Measurements from ENCODE around the gene AUTS2. TPM values are rescaled to one million over a fixed set of nuclear protein-coding genes. Genes with fewer than 3 reads are reported as not detected.

AUTS2 gene
- total RNA-seq, 6 experiments from 2014 or later, result 10.4 to 32.0 (median 19.3) TPM

DNA sequence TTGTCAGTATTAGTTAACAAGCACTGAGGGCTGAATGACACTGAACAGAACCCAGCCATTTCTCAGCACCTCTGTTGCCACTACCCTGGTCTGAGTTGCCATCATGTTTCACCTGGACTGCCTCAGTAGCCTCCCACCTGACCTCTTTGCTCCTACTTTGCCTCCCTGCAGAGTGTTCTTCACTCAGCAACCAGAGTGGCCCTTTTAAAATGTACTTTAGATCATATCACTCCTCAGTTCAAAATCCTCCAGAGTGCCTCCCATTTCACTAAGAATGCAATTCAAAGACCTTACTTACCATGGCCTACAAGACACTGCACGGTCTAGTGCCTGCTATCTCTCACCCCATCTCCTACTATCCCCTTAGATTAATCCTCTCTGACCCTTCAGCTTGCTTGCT, 214.5 kb downstream of the AUTS2 start:
- ATAC-seq, result no peak
- Histone ChIP-seq H3K36me3 (no peaks in the 10 kb centered on the region), H3K4me3 (no peak overlapping the region), H3K27ac (no peak overlapping the region), H3K4me1 (no peaks in the 10 kb centered on the region), H3K27me3 (no peaks in the 10 kb centered on the region), H3K9me3 (no peaks in the 10 kb centered on the region)
- TF ChIP-seq, protein P1, sequence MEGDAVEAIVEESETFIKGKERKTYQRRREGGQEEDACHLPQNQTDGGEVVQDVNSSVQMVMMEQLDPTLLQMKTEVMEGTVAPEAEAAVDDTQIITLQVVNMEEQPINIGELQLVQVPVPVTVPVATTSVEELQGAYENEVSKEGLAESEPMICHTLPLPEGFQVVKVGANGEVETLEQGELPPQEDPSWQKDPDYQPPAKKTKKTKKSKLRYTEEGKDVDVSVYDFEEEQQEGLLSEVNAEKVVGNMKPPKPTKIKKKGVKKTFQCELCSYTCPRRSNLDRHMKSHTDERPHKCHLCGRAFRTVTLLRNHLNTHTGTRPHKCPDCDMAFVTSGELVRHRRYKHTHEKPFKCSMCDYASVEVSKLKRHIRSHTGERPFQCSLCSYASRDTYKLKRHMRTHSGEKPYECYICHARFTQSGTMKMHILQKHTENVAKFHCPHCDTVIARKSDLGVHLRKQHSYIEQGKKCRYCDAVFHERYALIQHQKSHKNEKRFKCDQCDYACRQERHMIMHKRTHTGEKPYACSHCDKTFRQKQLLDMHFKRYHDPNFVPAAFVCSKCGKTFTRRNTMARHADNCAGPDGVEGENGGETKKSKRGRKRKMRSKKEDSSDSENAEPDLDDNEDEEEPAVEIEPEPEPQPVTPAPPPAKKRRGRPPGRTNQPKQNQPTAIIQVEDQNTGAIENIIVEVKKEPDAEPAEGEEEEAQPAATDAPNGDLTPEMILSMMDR (IDR thresholded peaks at IDR 0.05), result no peak
- DNase-seq, result no peak
- intact Hi-C loops (cut with DNase I), result no loop called here
- 71% methylated on average over 1 of the region's 1 CpG for WGBS (ENCODE audit: insufficient coverage, low coverage, low lambda C conversion rate, missing lambda C conversion rate)

DNA sequence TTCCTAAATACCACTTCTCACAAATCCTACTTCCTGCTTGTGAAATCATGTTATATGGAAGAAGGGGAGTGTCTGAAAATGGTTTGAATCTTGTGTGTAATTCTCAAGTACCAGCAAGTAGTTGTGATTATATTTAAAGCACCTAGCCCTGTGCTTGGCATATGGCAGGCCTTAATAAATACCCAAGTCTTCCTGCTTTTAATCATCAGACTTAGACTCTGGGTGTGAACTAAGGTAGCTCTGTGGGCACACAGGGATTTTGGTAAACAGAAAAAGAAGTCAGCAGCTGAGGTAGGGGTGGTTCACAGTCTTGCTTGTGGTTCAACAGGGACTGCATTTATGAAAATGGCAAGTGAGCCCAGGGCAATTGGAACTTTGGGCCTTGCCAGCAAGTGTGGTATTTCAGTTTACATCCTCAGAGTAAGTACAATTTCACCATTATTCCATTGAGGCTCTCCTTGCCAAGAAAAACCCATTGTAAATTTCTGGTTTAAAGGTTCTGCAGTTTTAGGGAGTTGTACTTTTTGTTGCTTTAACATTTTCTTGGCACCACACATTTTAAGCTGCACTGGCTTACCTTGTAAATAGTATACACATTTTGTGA, 215.5 kb downstream of the AUTS2 start:
- intact Hi-C loops (cut with DNase I), result no loop called here
- TF ChIP-seq, protein P1 (IDR thresholded peaks at IDR 0.05), result no peak
- no peak for TF ChIP-seq POLR2A (IDR thresholded peaks at IDR 0.05)
- Histone ChIP-seq H3K27me3 (no peaks in the 10 kb centered on the region), H3K9me3 (no peaks in the 10 kb centered on the region), H3K4me3 (no peak overlapping the region), H3K36me3 (no peaks in the 10 kb centered on the region), H3K27ac (no peak overlapping the region), H3K4me1 (no peaks in the 10 kb centered on the region)
- ATAC-seq (no peak), DNase-seq (no peak)

DNA sequence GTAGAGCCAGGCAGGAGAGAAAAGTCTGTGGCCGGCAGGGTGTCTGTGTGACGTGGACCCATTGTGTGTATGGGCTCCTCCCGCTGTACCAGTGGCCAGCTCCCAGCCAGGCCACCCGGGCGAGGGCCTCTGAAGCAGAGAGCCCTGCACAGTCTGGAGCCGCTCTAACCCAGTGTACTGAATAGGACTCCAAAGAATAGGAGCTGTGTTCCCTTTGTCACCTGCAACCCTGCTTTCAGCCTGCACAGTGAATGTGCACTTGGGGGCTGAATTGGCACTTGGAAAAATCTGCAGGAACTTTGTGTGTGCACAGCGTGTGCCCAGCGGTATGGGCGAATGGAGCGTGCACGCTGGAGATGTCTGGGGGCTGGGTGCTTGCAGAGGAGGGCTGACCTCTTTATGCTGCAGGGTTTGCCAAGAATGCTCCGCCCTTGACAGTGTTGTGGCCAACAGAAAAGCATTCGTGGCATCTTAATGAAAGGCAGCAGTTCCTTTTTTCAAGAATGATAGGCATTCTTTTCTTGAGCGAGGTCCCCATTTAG, 216.2 kb downstream of the AUTS2 start:
- intact Hi-C loops (cut with DNase I), result no loop called here
- Histone ChIP-seq H3K27me3 (no peaks in the 10 kb centered on the region), H3K4me3 (no peak overlapping the region), H3K4me1 (no peaks in the 10 kb centered on the region), H3K36me3 (no peaks in the 10 kb centered on the region), H3K9me3 (no peaks in the 10 kb centered on the region), H3K27ac (no peak overlapping the region)
- ATAC-seq (peak in 1 of 4 donors; percentile 25), DNase-seq (no peak)
- TF ChIP-seq, protein P1 (IDR thresholded peaks at IDR 0.05), result no peak
- TF ChIP-seq POLR2A (IDR thresholded peaks at IDR 0.05), result no peak
- 44% methylated on average over 3 of the region's 14 CpGs for WGBS (ENCODE audit: insufficient coverage, low coverage, low lambda C conversion rate, missing lambda C conversion rate)

DNA sequence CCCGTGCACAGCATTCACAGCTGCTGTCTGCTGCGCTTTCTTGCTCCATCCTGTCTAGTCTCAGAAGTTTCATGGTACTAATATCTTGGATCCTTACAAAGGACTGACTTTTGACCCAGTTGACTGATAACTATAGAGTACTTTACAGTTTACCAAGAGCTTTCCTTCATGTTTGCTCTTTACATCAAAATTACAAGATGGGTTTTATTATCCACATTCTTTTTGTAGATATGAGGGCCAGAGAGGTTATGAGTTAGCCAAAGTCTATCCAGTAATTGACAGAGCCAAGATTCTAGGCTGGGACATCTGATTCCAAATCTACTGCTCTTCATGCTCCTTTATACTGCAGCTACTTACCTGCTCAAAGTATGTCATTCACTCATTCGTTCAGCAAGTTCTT, 218.2 kb downstream of the AUTS2 start:
- Histone ChIP-seq H3K27ac (no peak overlapping the region), H3K9me3 (no peaks in the 10 kb centered on the region), H3K36me3 (no peaks in the 10 kb centered on the region), H3K4me3 (no peak overlapping the region), H3K4me1 (no peaks in the 10 kb centered on the region), H3K27me3 (no peaks in the 10 kb centered on the region)
- no peak for ATAC-seq
- no peak for DNase-seq
- TF ChIP-seq POLR2A (IDR thresholded peaks at IDR 0.05), result no peak
- TF ChIP-seq, protein P1 (IDR thresholded peaks at IDR 0.05), result no peak
- intact Hi-C loops (cut with DNase I), result no loop called here
- WGBS (ENCODE audit: insufficient coverage, low coverage, low lambda C conversion rate, missing lambda C conversion rate), result 65% methylated on average over 2 of the region's 3 CpGs

DNA sequence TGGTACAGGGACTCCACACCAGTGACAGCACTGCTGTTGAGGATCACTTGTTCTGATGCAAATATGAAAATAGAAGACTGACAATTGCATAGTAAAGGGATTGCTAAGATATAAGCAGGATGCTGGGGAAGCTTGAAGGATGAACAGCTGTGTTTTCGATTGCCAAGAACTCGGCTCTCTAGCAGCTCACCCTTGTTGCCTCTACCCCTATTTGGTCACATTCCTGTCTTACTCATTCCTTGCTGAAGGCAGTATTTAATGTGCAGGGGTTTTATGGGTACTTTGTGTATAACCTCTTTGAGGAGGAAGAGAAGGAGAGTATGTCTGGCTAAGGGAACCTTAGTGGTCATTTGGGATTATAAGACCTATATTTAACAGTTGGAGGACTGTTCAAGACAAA, 218.8 kb downstream of the AUTS2 start:
- WGBS (ENCODE audit: insufficient coverage, low coverage, low lambda C conversion rate, missing lambda C conversion rate), result 71% methylated on average over 2 of the region's 2 CpGs

More for the DNA sequence above, 218.8 kb downstream of the AUTS2 start:
- no peaks in the 10 kb centered on the region for H3K36me3 ChIP-seq
- H3K27me3 ChIP-seq, result no peaks in the 10 kb centered on the region
- intact Hi-C loops (cut with DNase I), result no loop called here
- H3K9me3 ChIP-seq, result no peaks in the 10 kb centered on the region
- H3K27ac ChIP-seq, result no peak overlapping the region
- DNase-seq (no peak), ATAC-seq (no peak)
- no peak overlapping the region for H3K4me3 ChIP-seq
- TF ChIP-seq POLR2A (IDR thresholded peaks at IDR 0.05), result no peak
- TF ChIP-seq, protein P1 (IDR thresholded peaks at IDR 0.05), result no peak
- no peaks in the 10 kb centered on the region for H3K4me1 ChIP-seq
